NCI-H2171 treated with DMSO at 0.1 percent for 48 hours (cell line): Measurements from ENCODE around the gene ISG20.
"Not testable (repeated sequence)": the region's sequence is repeated elsewhere in the genome, so short reads cannot be mapped to it uniquely, and the experiment has no call there.

ENCODE experiments used
- DNase-seq: peaks from one replicate; lab custom pipeline; 2025; lab: John Stamatoyannopoulos, UW

Gene ISG20

DNA sequence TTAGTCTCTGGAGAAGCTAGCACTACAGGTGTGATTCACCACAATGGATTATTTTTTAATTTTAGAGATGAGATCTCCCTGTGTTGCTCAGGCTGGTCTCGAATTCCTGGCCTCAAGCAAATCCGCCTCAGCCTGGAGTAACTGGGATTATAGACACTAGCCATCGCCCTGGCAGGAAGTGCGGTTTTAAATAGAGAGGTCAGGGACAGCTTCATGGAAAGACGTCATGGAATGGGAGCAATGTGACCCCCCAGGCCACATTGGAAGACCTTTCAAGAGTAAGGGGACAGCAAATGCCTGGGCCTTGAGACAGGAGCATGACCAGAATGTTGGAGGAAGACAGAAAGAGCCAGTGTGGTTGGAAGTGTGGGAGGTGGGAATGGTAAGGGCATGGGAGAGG, 2.2 kb upstream of the ISG20 start:
- DNase-seq, result no peak

DNA sequence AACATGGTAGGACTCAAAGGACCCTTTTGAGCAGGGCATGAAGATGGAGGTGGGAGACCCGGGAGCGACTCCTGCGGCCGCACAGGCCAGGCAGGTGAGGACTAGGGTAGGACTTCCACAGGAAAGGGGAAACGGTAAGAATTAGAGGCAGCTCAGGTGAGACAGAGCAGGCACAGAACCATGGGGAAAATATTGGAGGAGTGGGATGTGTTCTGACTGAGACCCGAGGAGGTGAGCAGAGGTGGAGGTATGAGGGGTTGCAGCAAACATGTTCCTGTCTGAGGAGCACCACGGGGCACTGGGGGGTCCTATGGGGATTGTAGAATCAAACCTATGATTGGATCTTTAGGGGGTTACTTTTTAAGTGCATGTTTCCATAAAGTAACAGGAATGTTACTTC, 1.4 kb upstream of the ISG20 start:
- DNase-seq, result no peak

DNA sequence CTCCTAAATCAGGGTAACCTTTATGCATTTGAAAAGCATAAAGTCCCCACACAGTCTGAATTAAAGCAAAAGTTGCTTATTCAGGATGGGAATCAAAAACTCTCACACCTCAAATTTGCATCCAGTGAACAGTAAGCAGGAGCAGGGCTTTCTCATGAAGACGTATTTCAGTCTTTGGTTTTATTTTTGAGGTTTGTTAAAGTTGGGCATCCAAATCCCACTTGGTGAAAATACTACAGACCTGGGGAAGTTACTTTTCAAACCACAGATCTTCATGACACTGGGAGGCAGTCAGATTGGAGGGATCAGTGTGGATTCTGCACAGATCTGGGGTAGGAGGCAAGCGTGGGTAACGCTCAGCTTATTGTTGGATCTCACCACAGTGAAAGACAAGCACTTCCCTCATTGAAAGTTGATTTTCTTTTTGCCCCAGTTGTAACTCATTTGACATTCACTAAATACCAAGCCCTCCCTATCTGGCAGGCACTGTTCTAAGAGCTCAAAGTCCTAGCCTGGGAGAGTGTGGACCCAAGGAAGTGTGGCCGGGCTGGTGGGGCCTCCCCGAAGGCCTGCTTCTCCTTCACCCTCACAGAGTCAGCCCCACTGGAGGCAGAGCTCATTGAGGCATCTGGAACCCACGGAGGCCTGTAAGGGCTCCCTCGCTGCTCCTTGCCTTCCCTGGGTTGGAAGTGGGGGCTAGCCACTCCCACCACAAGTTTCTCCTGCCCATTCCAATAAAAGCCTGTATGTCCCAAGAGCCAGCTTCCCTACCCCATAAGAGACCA, 783 bp upstream of the ISG20 start:
- DNase-seq, result no peak

DNA sequence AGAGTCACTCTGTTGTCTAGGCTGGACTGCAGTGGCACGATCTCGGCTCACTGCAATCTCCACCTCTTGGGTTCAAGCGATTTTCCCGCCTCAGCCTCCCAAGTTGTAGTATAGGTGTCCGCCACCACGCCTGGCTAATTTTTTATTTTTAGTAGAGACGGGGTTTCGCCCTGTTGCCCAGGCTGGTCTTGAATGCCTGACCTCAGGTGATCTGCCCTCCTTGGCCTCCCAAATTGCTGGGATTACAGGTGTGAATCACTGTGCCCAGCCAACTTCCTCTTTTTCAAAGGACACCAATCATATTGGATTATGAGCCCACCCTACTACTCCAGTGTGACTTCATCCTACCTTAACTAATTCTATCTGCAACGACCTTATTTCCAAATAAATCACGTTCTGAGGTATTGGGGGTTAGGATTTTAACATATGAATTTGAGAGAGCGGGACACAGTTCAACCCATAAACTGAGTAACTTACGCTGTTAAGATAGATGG, 3.2 kb downstream of the ISG20 start:
- DNase-seq, result no peak

DNA sequence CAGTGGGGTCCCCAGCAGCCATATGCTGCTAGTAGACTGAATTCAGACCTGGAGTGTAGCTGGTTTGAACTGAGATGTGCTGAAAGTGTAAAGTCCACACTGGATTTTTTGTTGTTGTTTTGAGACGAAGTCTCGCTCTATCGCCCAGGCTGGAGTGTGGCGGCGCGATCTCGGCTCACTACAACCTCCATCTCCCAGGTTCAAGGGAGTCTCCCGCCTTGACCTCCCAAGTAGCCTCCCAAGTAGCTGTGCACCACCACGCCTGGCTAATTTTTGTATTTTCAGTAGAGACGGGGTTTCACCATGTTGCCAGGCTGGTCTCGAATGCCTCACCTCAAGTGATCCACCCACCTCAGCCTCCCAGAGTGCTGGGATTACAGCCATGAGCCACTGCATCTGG, 3.7 kb downstream of the ISG20 start:
- DNase-seq, result not testable (repeated sequence)

DNA sequence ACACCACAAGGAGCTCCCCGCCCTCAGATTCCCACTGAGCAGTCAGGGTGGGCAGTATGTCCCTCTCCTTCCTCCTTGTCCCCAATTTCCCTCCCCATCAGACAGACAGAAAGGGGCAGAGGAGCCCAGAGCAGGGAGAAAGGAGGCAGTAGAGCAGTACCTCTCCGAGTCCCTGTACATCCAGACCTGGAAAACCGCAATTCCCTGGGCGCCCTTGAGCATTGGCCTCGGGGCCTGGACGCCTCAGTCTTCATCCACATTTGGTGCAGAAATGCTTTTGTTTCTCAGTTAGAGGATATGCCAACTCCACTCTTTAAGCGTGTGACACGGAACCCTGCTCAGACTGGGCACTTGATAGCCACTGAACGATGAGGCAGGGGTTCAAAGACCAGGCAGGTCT, 5.9 kb downstream of the ISG20 start:
- DNase-seq, result no peak

DNA sequence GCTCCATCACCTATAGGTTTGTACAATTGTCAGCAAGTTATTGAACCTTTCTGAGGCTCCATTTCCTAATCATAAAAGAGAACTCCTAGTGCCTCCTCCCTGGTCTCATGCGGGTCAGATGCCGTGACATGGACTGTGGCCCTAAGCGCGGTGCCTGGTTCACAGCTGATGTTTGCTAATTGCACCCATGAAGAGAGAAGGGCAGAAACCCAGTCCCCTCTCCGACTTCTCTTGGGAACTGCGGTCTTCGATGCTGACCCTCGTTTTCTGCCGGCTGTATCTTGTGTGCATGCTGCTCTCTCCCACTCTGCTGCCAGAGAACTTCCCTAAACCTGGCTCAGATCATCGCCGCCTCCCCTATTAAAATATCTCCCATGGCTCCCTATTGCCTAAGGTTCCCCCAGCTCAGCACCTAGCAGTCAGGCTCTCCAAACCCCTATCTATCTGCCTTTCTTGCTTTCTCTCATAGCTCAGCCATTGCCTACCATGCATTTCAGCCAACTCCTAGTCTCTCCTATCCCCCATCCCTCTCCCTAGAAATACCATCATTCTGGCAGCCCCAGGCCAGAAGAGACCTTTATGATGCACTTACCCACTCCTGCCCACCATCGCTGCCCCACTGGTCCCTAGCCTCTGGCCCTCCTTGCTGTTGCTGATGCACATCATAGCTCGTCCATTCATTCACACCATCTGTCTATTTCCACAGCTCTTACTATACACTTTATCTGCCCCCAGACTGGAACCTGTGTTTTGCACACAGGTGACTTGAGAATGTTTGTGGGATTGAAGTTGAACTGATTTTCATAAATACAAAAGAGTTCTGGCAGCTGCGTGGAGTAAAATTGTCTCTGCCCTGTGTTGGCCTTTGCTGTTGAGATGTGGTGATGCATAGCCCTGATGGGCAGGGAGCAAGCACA, 6.6 kb downstream of the ISG20 start:
- DNase-seq, result no peak

DNA sequence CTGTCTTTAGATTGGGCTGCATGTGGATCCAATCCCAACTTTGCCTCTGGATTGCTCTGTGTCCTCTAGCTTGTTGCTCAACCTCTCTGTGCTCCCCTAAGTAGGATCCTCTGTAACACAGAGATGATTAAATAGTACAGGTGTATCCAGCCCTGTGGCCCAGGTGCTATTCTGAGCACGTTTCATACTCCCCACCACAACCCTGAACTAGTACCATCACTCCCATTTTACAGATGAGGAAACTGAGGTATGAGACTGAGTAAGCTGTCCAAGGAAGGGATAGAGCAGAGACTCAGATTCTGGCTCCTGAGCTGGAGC, 7.2 kb downstream of the ISG20 start:
- no peak for DNase-seq

DNA sequence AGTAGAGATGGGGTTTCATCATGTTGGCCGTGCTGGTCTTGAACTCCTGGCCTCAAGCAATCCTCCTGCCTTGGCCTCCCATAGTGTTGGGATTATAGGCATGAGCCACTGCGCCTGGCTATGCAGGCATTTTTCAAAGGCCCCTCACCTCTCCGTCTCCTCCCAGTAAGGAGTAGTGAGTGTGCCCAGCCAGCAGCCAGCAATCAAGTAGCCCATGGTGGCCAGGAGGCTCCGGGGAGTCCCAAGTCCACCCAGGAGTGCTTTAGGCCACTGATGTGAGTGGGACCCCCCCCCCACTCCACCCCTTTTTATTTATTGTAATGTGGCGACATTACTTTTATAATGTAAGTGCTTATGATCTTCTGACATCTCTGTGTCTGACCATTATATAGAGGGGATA, 8.1 kb downstream of the ISG20 start:
- DNase-seq, result no peak

DNA sequence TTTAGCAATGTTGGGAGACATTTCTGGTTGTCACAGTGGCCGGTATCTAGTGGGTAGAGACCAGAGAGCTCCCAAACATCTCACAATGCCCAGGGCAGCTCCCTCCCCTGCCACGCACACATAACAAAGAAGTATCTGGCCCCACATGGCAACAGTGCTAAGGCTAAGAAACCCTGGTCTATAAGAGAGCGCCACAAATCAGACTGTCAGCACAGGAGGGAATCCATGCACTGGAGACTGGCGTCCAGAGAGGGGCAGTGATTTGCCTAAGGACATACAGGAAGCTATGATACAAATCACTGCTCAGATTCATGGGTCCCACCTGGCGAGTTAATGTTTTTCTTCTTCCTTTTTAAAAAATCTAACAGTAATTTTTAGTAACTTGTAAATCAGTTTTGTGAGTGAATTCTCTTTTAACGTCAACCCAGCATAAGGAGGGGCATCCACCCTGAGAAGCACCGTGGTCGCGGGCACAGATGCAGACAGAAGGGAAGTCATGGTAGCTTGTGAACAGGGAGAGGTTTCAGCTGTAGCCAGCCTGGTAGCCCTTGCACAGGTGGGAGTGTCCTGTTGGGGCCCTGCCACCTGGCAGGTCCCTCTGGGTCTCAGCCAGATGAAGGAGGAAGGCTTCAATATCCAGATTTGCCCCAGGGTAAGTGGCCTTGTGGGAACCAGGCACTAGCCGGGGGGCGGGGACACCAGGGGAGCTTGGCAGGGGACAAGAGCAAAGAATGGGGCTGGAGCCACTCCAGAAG, 8.7 kb downstream of the ISG20 start:
- DNase-seq, result peak; percentile 27

DNA sequence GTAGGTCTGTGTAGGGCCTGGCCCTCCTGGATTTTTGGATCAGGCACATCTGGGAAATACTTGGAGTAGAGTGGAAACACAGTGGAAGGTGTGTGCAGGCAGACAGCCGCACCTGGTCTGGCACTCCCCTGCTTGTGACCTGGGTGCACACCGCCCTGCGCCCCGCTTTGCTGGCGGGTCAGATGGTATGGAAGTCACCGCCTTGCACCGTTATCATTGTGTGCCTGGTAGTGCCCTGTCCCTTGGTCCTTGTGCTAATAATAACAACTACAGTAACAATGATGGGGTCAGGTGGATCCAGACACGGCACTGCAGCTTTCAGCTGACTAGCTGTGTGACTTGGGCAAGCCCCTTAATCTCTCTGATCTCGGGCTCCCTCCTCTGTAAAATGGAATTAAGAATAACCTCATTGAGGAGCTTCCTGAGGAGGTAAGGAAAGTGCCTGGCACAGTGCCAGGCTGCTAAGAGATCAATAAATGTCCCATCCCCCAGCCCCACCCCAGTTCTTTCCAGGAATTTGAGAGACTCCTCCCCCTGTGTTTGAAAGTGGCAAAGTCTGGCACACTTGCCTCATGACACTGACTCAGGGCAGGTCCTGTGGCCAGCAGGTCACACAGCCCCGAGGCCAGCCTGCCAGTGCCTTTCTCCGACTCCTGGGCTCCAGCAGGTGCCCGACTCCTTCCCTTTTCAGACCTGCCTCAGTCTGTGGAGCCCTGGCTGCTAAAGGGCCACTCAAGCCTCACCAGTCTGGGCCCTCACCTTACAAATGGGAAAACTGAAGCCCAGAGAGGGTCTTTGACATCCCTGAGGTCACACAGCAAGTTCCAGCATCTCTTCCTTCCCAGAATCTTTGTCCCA, 9.8 kb downstream of the ISG20 start:
- DNase-seq, result no peak

DNA sequence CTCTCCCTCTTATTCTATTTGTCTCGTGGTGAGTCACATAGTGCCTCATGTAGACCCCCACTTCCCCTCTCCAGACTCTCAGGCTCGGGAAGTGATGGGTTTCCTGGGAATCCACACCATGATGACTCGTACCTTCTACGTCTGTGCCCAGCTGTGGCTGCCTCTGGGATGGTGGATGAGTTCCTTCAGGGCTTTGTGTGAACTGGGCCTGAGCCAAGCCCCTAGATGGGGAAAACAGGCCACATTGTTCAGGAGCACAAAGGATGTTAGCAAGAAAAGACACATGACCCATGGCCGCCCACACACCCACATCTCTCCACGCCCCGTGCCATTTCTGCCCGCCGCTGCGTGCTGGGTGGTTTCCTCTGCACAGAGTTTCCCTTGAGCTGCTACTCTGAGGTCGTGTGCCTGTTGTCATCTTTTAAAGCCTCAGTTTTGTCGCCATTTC, 10.5 kb downstream of the ISG20 start:
- no peak for DNase-seq

DNA sequence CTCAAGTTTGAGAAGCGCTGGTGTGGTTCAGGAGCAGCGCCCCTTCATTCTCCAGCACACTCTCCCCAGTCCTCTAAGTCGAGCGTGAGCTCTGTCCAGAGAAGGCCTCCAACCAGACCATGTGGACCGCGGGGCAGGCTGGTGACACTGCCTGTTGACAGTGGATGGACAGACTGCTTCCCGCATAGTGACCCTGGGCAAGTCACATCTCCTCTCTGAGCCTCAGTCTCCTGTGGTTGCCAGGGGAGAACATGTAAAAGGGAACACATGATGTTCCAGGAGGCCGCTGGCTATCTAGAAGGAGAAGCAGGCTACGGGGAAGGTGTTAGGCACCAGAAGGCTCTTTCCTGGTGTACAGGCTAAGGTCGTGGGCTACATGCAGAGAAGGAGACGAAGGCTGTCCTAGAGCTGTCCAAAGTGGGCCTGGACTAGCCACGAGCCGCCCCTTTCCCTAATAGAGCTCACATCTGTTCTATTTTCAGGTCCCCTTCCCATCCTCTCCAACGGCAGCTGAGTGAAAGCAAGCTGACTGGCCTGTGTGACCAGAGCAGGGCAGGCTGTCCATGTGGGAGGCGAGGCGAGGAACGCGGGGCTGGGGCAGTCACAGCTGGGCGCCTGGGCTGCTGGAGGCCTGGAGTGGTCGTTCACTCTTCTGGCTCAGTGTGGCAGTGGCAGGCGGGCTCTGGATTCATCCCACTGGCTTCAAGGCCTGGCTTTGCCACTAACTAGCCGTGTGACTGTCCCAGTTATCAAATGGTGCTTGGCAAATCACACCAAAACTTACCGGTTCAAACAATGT, 11.1 kb downstream of the ISG20 start:
- no peak for DNase-seq

DNA sequence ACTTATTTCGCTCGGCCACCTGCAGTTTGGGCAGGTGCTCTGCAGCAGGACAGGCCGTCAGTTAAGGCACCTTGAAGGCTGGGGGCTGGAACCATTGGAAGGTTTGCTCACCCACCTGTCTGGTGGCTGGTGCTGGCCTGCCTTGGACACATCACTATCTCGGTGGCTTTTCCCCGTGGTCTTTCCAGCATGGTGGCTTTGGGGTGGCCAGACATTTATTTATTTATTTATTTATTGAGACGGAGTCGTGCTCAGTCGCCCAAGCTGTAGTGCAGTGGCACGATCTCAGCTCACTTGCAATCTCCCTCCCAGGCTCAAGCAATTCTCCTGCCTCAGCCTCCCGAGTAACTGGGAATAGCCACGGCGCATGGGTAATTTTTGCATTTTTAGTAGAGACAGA, 11.7 kb downstream of the ISG20 start:
- DNase-seq, result no peak

DNA sequence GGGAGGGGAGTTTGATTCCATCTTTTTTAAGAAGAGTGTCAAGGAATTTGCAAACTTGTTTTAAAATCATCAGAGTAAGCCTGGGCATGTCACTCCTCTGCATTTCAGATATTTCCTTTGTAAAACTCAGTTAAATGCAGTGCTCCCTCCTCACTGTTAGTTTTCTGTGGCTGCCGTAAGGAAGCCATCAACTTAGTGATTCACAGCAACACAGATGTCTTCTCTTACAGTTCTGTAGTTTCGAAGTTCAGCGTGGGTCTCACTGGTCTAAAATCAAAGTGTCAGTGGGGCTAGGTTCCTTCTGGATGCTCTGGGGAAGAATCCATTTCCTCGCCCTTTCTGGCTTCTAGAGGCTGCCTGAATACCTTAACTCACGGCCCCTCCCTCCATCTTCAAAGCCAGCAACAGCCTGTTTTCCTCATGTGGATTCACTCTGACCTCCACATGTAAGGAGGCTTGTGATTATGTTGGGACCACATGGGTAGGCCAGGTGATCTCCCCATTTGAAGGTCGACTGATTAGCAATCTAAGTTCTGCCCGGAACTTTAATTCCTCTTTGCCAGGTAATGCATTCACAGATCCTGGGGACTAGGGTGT, 12.4 kb downstream of the ISG20 start:
- no peak for DNase-seq

DNA sequence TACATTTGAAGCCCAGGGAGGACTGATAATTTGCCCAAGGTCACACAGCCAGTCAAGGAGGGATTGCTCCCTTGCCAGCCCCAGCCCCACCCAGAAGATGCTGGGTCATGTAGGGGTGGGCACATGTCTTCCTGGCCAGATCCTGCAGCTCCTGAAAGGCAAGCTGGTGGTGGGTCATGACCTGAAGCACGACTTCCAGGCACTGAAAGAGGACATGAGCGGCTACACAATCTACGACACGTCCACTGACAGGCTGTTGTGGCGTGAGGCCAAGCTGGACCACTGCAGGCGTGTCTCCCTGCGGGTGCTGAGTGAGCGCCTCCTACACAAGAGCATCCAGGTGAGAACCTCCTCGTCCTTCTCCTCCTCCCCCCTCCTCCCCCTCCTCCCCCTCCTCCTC, 13.2 kb downstream of the ISG20 start:
- no peak for DNase-seq

DNA sequence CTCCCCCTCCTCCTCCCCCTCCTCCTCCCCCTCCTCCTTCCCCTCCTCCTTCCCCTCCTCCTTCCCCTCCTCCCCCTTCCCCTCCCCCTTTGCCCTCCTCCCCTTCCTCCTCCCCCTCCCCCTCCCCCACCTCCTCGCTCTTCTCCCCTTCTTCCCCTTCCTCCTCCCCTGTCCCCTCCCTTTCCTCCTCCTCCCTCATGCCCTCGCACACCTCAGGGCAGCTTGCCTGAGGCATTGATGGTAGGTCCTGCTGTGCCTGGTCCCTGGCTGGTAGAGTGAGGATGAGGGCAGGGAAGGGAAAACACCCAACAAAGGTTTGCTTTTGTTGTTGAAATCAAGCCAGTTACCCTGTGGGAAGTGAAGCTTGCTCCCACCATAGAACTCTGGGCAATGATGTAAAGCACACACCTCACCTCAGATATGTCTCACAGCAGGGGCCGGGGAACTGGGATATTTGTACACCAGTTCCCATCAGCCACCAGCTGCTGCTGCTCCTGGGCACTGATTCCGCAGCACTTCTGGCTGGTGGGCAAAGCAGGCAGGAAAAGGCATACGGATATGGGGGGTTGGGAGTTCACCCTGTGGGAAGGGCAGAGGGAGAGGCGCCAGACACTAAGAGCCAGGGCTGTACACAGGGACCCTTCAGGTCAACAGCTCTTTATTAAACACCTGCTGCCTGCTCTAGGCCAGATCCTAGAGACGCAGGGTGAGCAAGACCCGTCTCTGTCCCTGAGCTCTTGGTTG, 13.8 kb downstream of the ISG20 start:
- DNase-seq, result no peak

DNA sequence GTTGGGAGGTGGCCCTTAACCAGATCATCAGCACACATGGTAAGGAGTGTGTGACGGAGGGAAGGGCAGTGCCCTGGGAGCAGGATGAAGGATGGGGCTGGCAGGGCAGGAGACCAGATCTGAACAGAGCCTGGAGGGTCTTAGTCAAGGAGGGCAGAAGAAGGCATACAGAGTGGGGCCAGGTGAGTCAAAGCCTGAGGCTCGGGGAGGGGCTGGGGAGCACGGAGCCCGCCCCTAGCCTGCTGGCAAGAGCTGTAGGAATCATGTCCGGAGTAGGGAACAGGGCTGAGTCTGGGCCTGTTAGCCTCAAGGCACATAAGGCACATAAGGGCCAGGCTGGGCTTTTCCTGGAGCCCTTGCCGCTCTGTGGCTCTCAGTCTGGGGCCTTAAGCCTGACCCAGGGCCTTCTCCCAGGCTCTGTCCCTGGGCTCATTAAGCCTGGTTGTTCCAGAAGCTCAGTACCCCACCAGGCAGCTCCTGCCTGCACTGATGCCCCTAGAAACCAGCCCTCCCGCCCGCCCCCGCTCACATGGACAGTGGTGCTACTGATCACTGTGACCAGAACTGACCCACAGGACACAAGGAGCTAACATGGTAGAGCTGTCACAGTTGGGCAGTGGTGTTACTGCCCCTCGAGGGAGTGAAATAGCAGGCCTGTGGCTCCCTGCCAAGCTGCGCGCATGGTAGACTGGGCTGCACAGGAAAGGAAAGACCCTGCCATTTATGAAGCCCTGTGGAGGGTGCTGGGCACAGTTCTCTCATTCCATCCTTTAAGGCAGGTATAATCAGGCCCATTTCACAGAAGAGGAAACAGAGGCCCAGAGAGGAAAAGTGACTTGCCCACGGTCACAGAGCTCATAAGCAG, 14.6 kb downstream of the ISG20 start:
- DNase-seq, result no peak
